ENCODE measurements around the gene GTF2H4. TPM values are rescaled to one million over a fixed set of nuclear protein-coding genes. Genes with fewer than 3 reads are reported as not detected.
"Not testable (repeated sequence)": the region's sequence is repeated elsewhere in the genome, so short reads cannot be mapped to it uniquely, and the experiment has no call there.

The GTF2H4 gene
- total RNA-seq, 6 donors from 2014 or later, result 10.1 to 47.6 (median 27.6) TPM

GRCh38 chr6:30870546-30870945, 37.5 kb upstream of the GTF2H4 start:
- no peak for TF ChIP-seq POLR2AphosphoS5 (IDR thresholded peaks at IDR 0.05)
- TF ChIP-seq EP300 (IDR thresholded peaks at IDR 0.05), result no peak
- TF ChIP-seq CTCF (IDR thresholded peaks at IDR 0.05), result no peak
- TF ChIP-seq POLR2A (IDR thresholded peaks at IDR 0.05), result no peak

GRCh38 chr6:30871592-30872183, 36.3 kb upstream of the GTF2H4 start:
- no peaks in the 10 kb centered on the region for H3K4me1 ChIP-seq
- H3K9me3 ChIP-seq, result peaks cover 0 to 11% (median 8%) of the 10 kb centered on the region in 4 donors
- no peak for TF ChIP-seq CTCF (IDR thresholded peaks at IDR 0.05)
- TF ChIP-seq POLR2A (IDR thresholded peaks at IDR 0.05), result no peak
- no peak for TF ChIP-seq POLR2AphosphoS5 (IDR thresholded peaks at IDR 0.05)
- TF ChIP-seq EP300 (IDR thresholded peaks at IDR 0.05), result no peak
- H3K27ac ChIP-seq, result no peak overlapping the region
- 84 to 86% methylated on average over 4 of the region's 4 CpGs for WGBS, 2 donors
- DNase-seq, result no peak
- no peaks in the 10 kb centered on the region for H3K36me3 ChIP-seq
- no peak overlapping the region for H3K4me3 ChIP-seq
- H3K27me3 ChIP-seq, result no peaks in the 10 kb centered on the region
- no peak for ATAC-seq (ENCODE audit: low FRiP score in 2 of 2)

More at GRCh38 chr6:30870546-30870945, 37.5 kb upstream of the GTF2H4 start:
- ATAC-seq (ENCODE audit: low FRiP score in 2 of 2) (no peak), DNase-seq (no peak)
- Histone ChIP-seq H3K9me3 (peaks cover 0 to 11% (median 8%) of the 10 kb centered on the region in 4 donors), H3K27ac (no peak overlapping the region), H3K27me3 (no peaks in the 10 kb centered on the region), H3K4me3 (no peak overlapping the region), H3K4me1 (no peaks in the 10 kb centered on the region), H3K36me3 (no peaks in the 10 kb centered on the region)

GRCh38 chr6:30873137-30873640, 34.8 kb upstream of the GTF2H4 start:
- Histone ChIP-seq H3K4me1 (peaks cover 10 to 13% (median 11%) of the 10 kb centered on the region in 4 donors), H3K36me3 (no peaks in the 10 kb centered on the region), H3K9me3 (peaks cover 0 to 11% (median 8%) of the 10 kb centered on the region in 4 donors), H3K27ac (no peak overlapping the region), H3K27me3 (no peaks in the 10 kb centered on the region), H3K4me3 (no peak overlapping the region)
- ATAC-seq (ENCODE audit: low FRiP score in 2 of 2) (no peak), DNase-seq (no peak)
- WGBS, 2 donors, result 89% methylated on average over 2 of the region's 2 CpGs
- TF ChIP-seq EP300 (IDR thresholded peaks at IDR 0.05) (no peak), POLR2A (IDR thresholded peaks at IDR 0.05) (no peak), POLR2AphosphoS5 (IDR thresholded peaks at IDR 0.05) (no peak), CTCF (IDR thresholded peaks at IDR 0.05) (no peak)

- ATAC-seq (ENCODE audit: low FRiP score in 2 of 2); H3K27me3 ChIP-seq; H3K36me3 ChIP-seq; H3K27ac ChIP-seq; DNase-seq; H3K4me3 ChIP-seq: not testable (repeated sequence)
- peaks cover 10 to 13% (median 11%) of the 10 kb centered on the region in 4 donors for H3K4me1 ChIP-seq
- H3K9me3 ChIP-seq, result peaks cover 0 to 11% (median 8%) of the 10 kb centered on the region in 4 donors
- 96% methylated on average over 3 of the region's 3 CpGs for WGBS, 2 donors
Measured at GRCh38 chr6:30873795-30874194, 34.2 kb upstream of the GTF2H4 start.

GRCh38 chr6:30875244-30876038, 32.6 kb upstream of the GTF2H4 start:
- H3K36me3 ChIP-seq, result no peaks in the 10 kb centered on the region
- WGBS, 2 donors, result 85 to 92% methylated on average over 18 of the region's 18 CpGs
- DNase-seq, result no peak
- no peak for TF ChIP-seq EP300 (IDR thresholded peaks at IDR 0.05)
- no peak for TF ChIP-seq POLR2A (IDR thresholded peaks at IDR 0.05)
- no peak for TF ChIP-seq POLR2AphosphoS5 (IDR thresholded peaks at IDR 0.05)
- TF ChIP-seq CTCF (IDR thresholded peaks at IDR 0.05), result no peak
- no peak overlapping the region for H3K4me3 ChIP-seq
- H3K4me1 ChIP-seq, result peaks cover 10 to 13% (median 11%) of the 10 kb centered on the region in 4 donors
- no peak for ATAC-seq (ENCODE audit: low FRiP score in 2 of 2)
- H3K9me3 ChIP-seq, result no peaks in the 10 kb centered on the region
- H3K27me3 ChIP-seq, result no peaks in the 10 kb centered on the region
- H3K27ac ChIP-seq, result no peak overlapping the region
